Nephron (organoid): ENCODE results near the gene ASIC5.

Experiments
- H3K27ac Mint-ChIP-seq, 3 experiments: 2 replicates each; pipeline ENCODE4 v1.8.0; 2020; ENCODE audit warnings: mixed read lengths in 3 of 3, mild to moderate bottlenecking in 2 of 3, moderate library complexity in 1 of 3
- H3K27me3 Mint-ChIP-seq: 2 replicates; pipeline ENCODE4 v1.8.0; 2021; ENCODE audit warnings: low read depth, mild to moderate bottlenecking, moderate library complexity, mixed read lengths
- H3K36me3 Mint-ChIP-seq: 2 replicates; pipeline ENCODE4 v1.8.0; 2020; ENCODE audit warnings: low read depth, mixed read lengths
- H3K4me1 Mint-ChIP-seq: 2 replicates; pipeline ENCODE4 v1.8.0; 2020; ENCODE audit warnings: mixed read lengths
- H3K4me3 Mint-ChIP-seq, 3 experiments: 2 replicates each; pipeline ENCODE4 v1.8.0; 2020; ENCODE audit warnings: mild to moderate bottlenecking in 3 of 3, mixed read lengths in 3 of 3, moderate library complexity in 2 of 3
- H3K9me3 Mint-ChIP-seq: 2 replicates; pipeline ENCODE4 v1.8.0; 2020; ENCODE audit warnings: mixed read lengths
- TF ChIP-seq, protein P1 (sequence below), 3 experiments: fragments of 200-600 bp; sonication (generic); IDR thresholded peaks; one replicate each; pipeline ENCODE4 v1.5.0; 2021; ENCODE audit warnings: antibody characterized with exemption in 3 of 3; ENCODE audit not compliant: unreplicated experiment in 3 of 3

The ASIC5 gene, protein sequence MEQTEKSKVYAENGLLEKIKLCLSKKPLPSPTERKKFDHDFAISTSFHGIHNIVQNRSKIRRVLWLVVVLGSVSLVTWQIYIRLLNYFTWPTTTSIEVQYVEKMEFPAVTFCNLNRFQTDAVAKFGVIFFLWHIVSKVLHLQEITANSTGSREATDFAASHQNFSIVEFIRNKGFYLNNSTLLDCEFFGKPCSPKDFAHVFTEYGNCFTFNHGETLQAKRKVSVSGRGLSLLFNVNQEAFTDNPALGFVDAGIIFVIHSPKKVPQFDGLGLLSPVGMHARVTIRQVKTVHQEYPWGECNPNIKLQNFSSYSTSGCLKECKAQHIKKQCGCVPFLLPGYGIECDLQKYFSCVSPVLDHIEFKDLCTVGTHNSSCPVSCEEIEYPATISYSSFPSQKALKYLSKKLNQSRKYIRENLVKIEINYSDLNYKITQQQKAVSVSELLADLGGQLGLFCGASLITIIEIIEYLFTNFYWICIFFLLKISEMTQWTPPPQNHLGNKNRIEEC

DNA sequence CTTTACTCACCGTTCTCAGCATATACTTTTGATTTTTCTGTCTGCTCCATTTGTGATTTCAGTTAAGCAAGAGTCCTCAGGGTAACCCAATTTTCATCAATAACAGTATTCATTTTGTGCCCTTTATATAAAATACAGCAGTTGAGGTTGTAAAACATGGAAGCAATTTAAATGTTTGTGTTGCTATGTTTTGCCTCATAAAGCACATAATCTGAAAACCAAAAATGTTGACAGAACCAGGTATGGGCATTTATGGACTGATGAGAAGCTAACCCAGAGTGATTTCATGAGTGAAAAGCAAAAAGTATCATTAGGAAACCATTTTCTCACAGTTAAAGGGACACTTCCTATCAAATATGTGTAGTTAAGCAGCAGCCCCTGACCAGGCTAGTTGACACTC, at the start of gene ASIC5:
Gene ASIC5, minus strand, starts transcription at position 101 of the 400 bp plus-strand sequence. Its CDS starts 51 bp downstream, at position 50.
- no peaks in the 10 kb centered on the region for H3K36me3 Mint-ChIP-seq
- peaks cover 12% of the 10 kb centered on the region for H3K9me3 Mint-ChIP-seq
- no peaks in the 10 kb centered on the region for H3K27me3 Mint-ChIP-seq
- no peak within 1 kb of the TSS for H3K27ac Mint-ChIP-seq
- TF ChIP-seq, protein P1, sequence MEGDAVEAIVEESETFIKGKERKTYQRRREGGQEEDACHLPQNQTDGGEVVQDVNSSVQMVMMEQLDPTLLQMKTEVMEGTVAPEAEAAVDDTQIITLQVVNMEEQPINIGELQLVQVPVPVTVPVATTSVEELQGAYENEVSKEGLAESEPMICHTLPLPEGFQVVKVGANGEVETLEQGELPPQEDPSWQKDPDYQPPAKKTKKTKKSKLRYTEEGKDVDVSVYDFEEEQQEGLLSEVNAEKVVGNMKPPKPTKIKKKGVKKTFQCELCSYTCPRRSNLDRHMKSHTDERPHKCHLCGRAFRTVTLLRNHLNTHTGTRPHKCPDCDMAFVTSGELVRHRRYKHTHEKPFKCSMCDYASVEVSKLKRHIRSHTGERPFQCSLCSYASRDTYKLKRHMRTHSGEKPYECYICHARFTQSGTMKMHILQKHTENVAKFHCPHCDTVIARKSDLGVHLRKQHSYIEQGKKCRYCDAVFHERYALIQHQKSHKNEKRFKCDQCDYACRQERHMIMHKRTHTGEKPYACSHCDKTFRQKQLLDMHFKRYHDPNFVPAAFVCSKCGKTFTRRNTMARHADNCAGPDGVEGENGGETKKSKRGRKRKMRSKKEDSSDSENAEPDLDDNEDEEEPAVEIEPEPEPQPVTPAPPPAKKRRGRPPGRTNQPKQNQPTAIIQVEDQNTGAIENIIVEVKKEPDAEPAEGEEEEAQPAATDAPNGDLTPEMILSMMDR (IDR thresholded peaks at IDR 0.05; ENCODE audit: unreplicated experiment in 3 of 3): no peak
- H3K4me1 Mint-ChIP-seq: no peaks in the 10 kb centered on the region
- H3K4me3 Mint-ChIP-seq: no peak within 1 kb of the TSS

DNA sequence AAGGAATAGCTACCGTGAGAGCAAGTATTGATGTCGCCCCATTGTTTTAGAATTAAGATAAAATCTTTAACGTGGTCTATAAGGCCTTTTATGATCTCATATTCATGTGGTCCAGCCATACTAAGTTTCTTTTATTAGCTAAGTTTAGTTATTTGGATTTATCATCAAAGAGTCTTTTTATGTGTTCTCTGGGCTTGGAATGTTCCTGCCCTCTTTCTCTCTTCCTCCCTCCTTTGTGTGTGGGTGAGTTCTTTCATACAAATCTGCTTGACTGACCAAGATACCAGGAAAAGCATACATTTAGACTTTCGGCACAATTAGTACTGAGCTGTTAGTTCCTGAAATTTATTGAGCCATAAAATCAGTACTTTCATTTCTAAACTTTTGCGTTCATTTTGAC, 48.7 kb upstream of the ASIC5 start:
- H3K36me3 Mint-ChIP-seq: no peaks in the 10 kb centered on the region
- no peak overlapping the region for H3K4me3 Mint-ChIP-seq
- TF ChIP-seq, protein P1 (IDR thresholded peaks at IDR 0.05; ENCODE audit: unreplicated experiment in 3 of 3): no peak
- H3K27me3 Mint-ChIP-seq: no peaks in the 10 kb centered on the region
- peaks cover 7% of the 10 kb centered on the region for H3K4me1 Mint-ChIP-seq
- H3K27ac Mint-ChIP-seq: peak overlapping the region; percentile 11 to 78 (median 48)
- H3K9me3 Mint-ChIP-seq: no peaks in the 10 kb centered on the region

DNA sequence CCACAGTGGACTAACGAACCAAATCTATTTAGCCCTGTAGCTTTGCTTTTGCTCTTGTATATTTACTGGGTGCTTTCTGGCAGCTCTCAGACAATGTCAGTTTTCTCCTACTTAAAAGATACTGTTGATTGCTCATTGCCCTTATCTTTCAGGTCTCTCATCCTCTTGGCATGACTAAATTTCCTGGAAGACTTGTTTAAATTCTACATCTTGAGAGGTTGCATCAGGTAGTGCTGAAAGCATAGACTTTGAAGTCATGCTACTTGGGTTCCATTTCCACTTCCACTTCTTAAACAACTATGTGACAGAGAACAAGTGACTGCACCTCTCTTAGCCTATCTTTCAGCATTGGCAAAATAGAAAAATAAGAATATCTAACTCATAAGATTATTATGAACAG, 45.8 kb upstream of the ASIC5 start:
- no peak overlapping the region for H3K4me3 Mint-ChIP-seq
- no peak overlapping the region for H3K27ac Mint-ChIP-seq
- TF ChIP-seq, protein P1 (IDR thresholded peaks at IDR 0.05; ENCODE audit: unreplicated experiment in 3 of 3): no peak

DNA sequence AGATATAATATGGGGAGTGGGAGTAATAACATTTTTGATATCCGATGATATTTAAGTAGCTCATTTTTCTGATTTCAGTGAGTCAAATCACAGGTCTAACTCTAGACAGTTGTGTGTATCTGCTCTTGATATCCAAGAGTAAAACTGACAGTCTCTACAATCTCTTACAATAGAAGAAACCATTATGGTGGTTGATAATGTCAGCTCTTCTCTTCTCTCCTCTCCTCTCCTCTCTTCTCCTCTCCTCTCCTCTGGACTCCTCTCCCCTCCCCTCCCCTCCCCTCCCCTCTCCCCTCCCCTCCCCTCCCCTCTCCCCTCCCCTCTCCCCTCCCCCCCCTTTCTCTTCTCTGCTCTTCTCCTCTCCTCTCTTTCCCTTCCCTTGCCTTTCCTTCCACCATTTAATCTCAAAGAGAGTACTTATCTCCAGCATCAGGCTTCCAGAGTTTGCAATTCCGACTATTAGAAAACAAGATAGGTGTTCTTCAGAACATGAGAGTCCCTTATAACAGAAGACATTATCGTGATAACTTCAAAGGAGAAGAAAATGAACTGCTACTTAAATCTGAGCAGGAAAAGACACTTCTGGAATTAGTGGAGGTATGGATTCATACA, 43.6 kb upstream of the ASIC5 start:
- Mint-ChIP-seq H3K27ac (no peak overlapping the region), H3K9me3 (no peaks in the 10 kb centered on the region), H3K27me3 (no peaks in the 10 kb centered on the region), H3K4me3 (no peak overlapping the region), H3K36me3 (no peaks in the 10 kb centered on the region), H3K4me1 (peaks cover 18% of the 10 kb centered on the region)
- TF ChIP-seq, protein P1 (IDR thresholded peaks at IDR 0.05; ENCODE audit: unreplicated experiment in 3 of 3): no peak

More for the DNA sequence above, 45.8 kb upstream of the ASIC5 start:
- Mint-ChIP-seq H3K36me3 (no peaks in the 10 kb centered on the region), H3K27me3 (no peaks in the 10 kb centered on the region), H3K4me1 (peaks cover 13% of the 10 kb centered on the region), H3K9me3 (no peaks in the 10 kb centered on the region)

DNA sequence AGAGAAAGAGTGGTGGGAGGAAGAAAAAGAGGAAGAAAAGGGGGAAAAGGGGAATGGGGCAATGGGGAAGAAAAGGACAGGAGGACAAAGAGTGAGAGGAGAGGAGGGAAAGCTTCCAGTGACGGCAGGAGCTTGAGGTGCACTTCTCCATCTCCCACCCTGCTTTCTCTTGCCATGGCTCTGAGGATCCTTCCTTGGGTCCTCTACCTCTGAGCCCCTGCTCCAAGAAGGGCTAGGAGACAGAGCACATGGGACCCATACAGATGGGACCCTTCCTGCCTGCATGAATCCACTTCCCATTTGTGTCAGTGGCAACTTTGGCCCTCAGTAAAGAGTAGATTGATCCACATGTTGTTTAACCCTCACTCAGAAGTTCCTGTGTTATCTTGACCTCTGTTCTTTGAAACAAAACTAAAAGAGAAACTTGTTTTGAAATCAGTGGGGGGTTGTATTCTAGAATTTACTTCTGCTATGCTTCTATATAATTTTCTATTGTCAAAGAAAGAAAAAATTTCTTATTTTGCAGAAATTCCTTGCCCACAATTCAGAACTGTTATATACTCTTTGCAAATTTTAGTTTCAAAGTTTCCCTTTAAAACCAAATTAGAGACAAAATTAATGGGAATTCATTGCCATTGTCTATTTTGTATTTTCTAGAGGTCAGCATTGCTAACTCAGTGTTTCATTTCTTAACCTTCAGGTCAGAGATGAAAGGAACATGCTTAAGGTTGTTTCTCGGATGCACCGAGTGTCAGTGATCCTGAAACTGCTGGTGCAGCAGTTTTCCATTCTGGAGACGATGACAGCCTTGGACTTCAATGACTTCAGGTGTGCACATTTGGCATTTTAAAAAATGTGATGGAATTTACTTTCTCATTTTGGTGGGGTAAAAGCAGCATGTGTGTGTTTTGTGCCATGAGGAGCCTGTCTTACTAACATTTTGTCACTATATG, 42.4 kb upstream of the ASIC5 start:
- H3K27me3 Mint-ChIP-seq: no peaks in the 10 kb centered on the region
- no peaks in the 10 kb centered on the region for H3K9me3 Mint-ChIP-seq
- no peak overlapping the region for H3K4me3 Mint-ChIP-seq

More for the DNA sequence above, 42.4 kb upstream of the ASIC5 start:
- H3K4me1 Mint-ChIP-seq: peaks cover 26% of the 10 kb centered on the region
- peak overlapping the region in 1 of 3 experiments; percentile 86 for H3K27ac Mint-ChIP-seq
- TF ChIP-seq, protein P1 (IDR thresholded peaks at IDR 0.05; ENCODE audit: unreplicated experiment in 3 of 3): no peak
- no peaks in the 10 kb centered on the region for H3K36me3 Mint-ChIP-seq
